Smooth muscle cell of the umbilical artery (primary cell): Measurements from ENCODE around the gene GRN. TPM values are rescaled to one million over a fixed set of nuclear protein-coding genes. Genes with fewer than 3 reads are reported as not detected.

ENCODE experiments used
- total RNA-seq: library from RNA; depleted of rRNA; stranded (reverse); fragments of >200 nt; gene quantifications from 2 replicates; pipeline ENCODE4 v1.2.3, GENCODE V29; 2014

The GRN gene
- total RNA-seq: 292 and 344 TPM in 2 replicates

GRCh38 chr17:44344939-44345453 lies at the start of gene GRN:
Gene GRN (plus strand): TSS chr17:44345302. CDS start chr17:44349165, 3,863 bp downstream.

GRCh38 chr17:44308320-44308818 lies 36.7 kb upstream of the GRN start, which contains the start of gene RUNDC3A:
Gene RUNDC3A (plus strand): TSS chr17:44308601. CDS start chr17:44308833, 232 bp downstream.

GRCh38 chr17:44324571-44325275 lies 20.4 kb upstream of the GRN start, which contains the start of gene SLC25A39:
Gene SLC25A39 (minus strand): TSS chr17:44324823. CDS start chr17:44323562, 1,261 bp downstream.

GRCh38 chr17:44363613-44364159 lies 18.6 kb downstream of the GRN start, which contains the start of gene FAM171A2:
Gene FAM171A2 (minus strand): TSS chr17:44363853. CDS start chr17:44363714, 139 bp downstream.

GRCh38 chr17:44389281-44389680 lies 44.2 kb downstream of the GRN start, which contains the start of gene ITGA2B:
Gene ITGA2B (minus strand): TSS chr17:44389649. CDS start chr17:44389473, 176 bp downstream.

Other genes with a start within 250 kb of the GRN start
- 27.3 and 48.3 TPM in 2 replicates for gene HDAC5, start 221.7 kb upstream of the GRN start, total RNA-seq
- under 0.01 and 1.4 TPM in 2 replicates for gene HROB, start 203.4 kb upstream of the GRN start, total RNA-seq
- gene ASB16, start 174.6 kb upstream of the GRN start, total RNA-seq: 0.09 TPM in 1 of 2 replicates, not detected in the other
- gene TMUB2, start 158.3 kb upstream of the GRN start, total RNA-seq: 24.5 and 26.4 TPM in 2 replicates
- 37.7 and 49.5 TPM in 2 replicates for gene ATXN7L3, start 145.4 kb upstream of the GRN start, total RNA-seq
- 34.1 and 41.9 TPM in 2 replicates for gene UBTF, start 125.6 kb upstream of the GRN start, total RNA-seq
- not detected in 2 replicates for gene SLC4A1, start 77.2 kb upstream of the GRN start, total RNA-seq
- 0.09 and 0.59 TPM in 2 replicates for gene RUNDC3A, start 36.7 kb upstream of the GRN start, total RNA-seq
- 63.0 and 87.0 TPM in 2 replicates for gene SLC25A39, start 20.5 kb upstream of the GRN start, total RNA-seq
- gene FAM171A2, start 18.6 kb downstream of the GRN start, total RNA-seq: 3.4 and 4.2 TPM in 2 replicates
- under 0.01 and 0.14 TPM in 2 replicates for gene ITGA2B, start 44.3 kb downstream of the GRN start, total RNA-seq
- 21.7 and 24.6 TPM in 2 replicates for gene GPATCH8, start 158.1 kb downstream of the GRN start, total RNA-seq
- 18.3 and 31.5 TPM in 2 replicates for gene FZD2, start 212.2 kb downstream of the GRN start, total RNA-seq